Neural progenitor cell (in vitro differentiated cells): ENCODE measurements around the gene C2orf69.

Source experiments
- EZH2 ChIP-seq: fragments of 200-600 bp; sonication (generic); IDR thresholded peaks from 2 replicates; pipeline ENCODE4 v1.6.1; 2017; ENCODE audit warnings: antibody characterized with exemption, mild to moderate bottlenecking, moderate library complexity
- TF ChIP-seq, protein P1 (sequence below): fragments of 200-600 bp; sonication (generic); IDR thresholded peaks from 2 replicates; pipeline ENCODE4 v1.5.1; 2017; ENCODE audit warnings: antibody characterized with exemption, mild to moderate bottlenecking

- TF ChIP-seq, protein P1, sequence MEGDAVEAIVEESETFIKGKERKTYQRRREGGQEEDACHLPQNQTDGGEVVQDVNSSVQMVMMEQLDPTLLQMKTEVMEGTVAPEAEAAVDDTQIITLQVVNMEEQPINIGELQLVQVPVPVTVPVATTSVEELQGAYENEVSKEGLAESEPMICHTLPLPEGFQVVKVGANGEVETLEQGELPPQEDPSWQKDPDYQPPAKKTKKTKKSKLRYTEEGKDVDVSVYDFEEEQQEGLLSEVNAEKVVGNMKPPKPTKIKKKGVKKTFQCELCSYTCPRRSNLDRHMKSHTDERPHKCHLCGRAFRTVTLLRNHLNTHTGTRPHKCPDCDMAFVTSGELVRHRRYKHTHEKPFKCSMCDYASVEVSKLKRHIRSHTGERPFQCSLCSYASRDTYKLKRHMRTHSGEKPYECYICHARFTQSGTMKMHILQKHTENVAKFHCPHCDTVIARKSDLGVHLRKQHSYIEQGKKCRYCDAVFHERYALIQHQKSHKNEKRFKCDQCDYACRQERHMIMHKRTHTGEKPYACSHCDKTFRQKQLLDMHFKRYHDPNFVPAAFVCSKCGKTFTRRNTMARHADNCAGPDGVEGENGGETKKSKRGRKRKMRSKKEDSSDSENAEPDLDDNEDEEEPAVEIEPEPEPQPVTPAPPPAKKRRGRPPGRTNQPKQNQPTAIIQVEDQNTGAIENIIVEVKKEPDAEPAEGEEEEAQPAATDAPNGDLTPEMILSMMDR, result no peak
- TF ChIP-seq EZH2, result no peak
Measured at GRCh38 chr2:199968126-199968525, 57.0 kb downstream of the C2orf69 start.
